Large intestine (tissue), 3 donors: ENCODE measurements around the gene CECR2. TPM values are rescaled to one million over a fixed set of nuclear protein-coding genes. Genes with fewer than 3 reads are reported as not detected.

Experiments used
- DNase-seq, 2 donors: peaks; one replicate each; pipeline versions ENCODE4 v3.0.0 to v3.0.0-alpha.2; 2013
- H3K27ac ChIP-seq: one replicate; pipeline ENCODE4 v1.5.1; 2013; ENCODE audit warnings: low read length
- H3K27me3 ChIP-seq: 2 replicates; pipeline ENCODE4 v1.6.1; 2013; ENCODE audit warnings: low read length; ENCODE audit not compliant: control insufficient read depth, insufficient read depth
- H3K36me3 ChIP-seq: 2 replicates; pipeline ENCODE4 v1.6.1; 2013; ENCODE audit warnings: low read length; ENCODE audit not compliant: control insufficient read depth, insufficient read depth
- H3K4me1 ChIP-seq: one replicate; pipeline ENCODE4 v1.6.1; 2013; ENCODE audit warnings: low read length; ENCODE audit not compliant: control insufficient read depth, insufficient read depth
- H3K4me3 ChIP-seq: one replicate; pipeline ENCODE4 v1.5.1; 2013; ENCODE audit warnings: low read length
- H3K9me3 ChIP-seq: one replicate; pipeline ENCODE4 v1.6.1; 2013; ENCODE audit warnings: mild to moderate bottlenecking, low read depth, low read length, moderate library complexity; ENCODE audit not compliant: control insufficient read depth
- WGBS: methylation state at CpG from one replicate; pipeline ENCODE4 v1.1.5; 2013; ENCODE audit warnings: low lambda C conversion rate; ENCODE audit not compliant: insufficient coverage; 5-methylcytosine and 5-hydroxymethylcytosine counted together
- polyA plus RNA-seq: library from polyadenylated mRNA; unstranded; fragments of 120-200 nt; gene quantifications from one replicate; pipeline ENCODE4 v1.2.1, GENCODE V29; 2013

CECR2 gene
- polyA plus RNA-seq, 1 donor = 1.7 TPM

DNA sequence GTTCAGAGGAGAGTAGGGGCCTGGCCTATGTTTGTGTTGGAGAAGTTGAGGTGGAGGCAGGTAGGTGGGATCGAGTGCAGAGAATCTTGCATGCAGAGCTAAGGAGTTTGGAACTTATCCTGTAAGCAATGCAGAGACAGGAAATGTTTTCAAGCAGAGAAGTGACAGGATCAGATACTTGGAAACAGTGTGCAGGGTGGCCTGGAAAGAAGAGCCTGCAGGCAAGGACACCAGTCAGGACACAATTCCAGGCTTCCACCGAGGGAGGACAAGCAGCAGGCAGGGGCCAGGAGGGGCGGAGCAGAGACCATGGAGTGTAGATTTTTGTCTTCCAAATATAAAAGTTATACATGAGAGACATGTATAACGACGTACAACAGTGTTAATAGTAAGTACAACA is 26.9 kb upstream of the CECR2 start:
- no peak overlapping the region for H3K4me3 ChIP-seq
- H3K4me1 ChIP-seq = no peaks in the 10 kb centered on the region
- peaks cover 2% of the 10 kb centered on the region for H3K27me3 ChIP-seq
- WGBS = 88% methylated on average over 2 of the region's 5 CpGs
- no peak for DNase-seq
- no peak overlapping the region for H3K27ac ChIP-seq
- H3K36me3 ChIP-seq = no peaks in the 10 kb centered on the region
- no peaks in the 10 kb centered on the region for H3K9me3 ChIP-seq

DNA sequence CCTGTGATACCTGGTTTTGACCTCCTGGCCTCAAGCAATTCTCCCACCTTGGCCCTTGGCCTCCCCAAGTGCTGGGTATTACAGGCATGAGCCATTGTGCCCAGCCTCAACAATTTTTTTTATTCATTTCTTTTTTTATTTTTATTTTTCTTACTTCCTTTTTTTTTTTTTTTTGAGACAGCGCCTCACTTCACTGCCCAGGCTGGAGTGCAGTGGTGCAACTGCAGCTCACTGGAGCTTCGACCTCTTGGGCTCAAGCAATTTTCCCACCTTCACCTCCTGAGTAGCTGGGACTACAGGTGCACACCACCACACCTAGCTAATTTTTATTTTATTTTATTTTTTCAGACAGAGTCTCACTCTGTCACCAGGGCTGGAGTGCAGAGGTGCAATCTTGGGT is 25.5 kb upstream of the CECR2 start:
- H3K27ac ChIP-seq = no peak overlapping the region
- no peaks in the 10 kb centered on the region for H3K36me3 ChIP-seq
- no peaks in the 10 kb centered on the region for H3K9me3 ChIP-seq
- WGBS = no CpG with 5 or more reads among the region's 2 CpGs
- H3K4me3 ChIP-seq = no peak overlapping the region
- H3K27me3 ChIP-seq = no peaks in the 10 kb centered on the region
- DNase-seq = no peak
- no peaks in the 10 kb centered on the region for H3K4me1 ChIP-seq

DNA sequence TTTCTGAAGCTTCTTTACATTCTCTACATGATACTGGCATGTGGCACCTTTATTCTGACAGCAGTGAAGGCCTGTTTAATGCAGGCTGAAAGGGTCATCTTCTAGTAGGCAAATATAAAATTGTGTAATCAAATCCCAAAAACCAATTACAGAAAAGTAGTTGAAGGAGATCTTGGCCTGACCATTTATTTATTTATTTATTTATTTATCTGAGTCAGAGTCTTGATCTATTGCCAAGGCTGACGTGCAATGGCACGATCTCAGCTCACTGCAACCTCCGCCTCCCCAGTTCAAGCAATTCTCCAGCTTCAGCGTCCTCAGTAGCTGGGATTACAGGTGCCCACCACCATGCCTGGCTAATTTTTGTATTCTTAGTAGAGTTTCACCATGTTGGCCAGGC is 22.7 kb upstream of the CECR2 start:
- Histone ChIP-seq H3K36me3 (no peaks in the 10 kb centered on the region), H3K9me3 (no peaks in the 10 kb centered on the region), H3K4me1 (no peaks in the 10 kb centered on the region), H3K27ac (no peak overlapping the region), H3K27me3 (no peaks in the 10 kb centered on the region), H3K4me3 (no peak overlapping the region)
- no CpG with 5 or more reads among the region's 4 CpGs for WGBS
- DNase-seq = no peak

DNA sequence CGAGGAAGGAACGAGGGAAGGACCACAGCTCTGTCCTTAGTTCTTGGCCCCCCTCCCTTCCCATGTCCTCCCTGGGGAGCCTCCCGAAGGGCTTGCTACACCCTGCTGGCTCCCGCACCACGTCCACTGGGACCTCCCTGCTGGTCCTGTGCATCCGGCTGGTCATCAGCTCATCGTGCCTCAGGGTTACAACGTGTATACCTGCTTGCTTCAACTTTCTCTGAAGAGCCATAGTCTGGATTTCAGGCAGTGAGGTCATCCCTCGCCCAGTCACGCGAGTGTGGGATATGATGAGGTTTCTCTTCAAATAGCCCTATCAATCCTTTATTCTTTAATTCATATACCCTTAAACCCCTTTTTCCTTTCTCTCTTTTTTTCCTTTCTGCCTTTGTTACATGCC is 21.5 kb upstream of the CECR2 start:
- Histone ChIP-seq H3K27me3 (no peaks in the 10 kb centered on the region), H3K36me3 (no peaks in the 10 kb centered on the region), H3K9me3 (no peaks in the 10 kb centered on the region), H3K4me3 (no peak overlapping the region), H3K4me1 (no peaks in the 10 kb centered on the region), H3K27ac (no peak overlapping the region)
- no peak for DNase-seq
- no CpG with 5 or more reads among the region's 11 CpGs for WGBS

DNA sequence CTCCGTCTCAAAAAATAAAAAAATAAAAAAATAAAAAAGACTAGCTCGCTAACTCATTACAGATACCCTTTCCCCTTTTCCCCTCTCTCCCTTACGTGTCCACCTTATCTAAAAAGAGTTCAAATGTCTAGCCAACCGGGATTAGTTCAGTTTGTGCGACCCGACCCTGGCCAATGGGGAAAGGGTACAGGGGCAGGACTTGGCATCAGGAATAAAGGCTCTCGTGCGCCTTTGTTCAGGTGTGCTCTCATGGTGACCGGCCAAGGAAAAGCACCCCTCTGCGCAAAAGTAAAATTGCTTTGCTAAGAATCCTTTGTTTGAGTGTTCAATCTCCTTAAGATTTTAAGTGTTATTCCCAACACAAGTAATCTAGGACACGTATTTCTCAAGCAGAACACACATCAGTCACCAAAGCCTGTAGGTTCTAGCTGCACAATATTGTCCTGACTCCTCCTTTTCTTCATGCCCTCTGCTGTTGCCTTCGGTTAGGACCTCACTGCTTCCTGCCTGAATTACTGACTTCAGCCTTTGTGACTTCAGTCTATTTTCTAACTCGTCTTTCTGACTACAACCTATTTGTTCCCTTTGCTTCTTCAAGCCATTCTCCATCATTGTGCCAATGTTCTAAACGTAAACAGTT is 20.7 kb upstream of the CECR2 start:
- Histone ChIP-seq H3K27me3 (no peaks in the 10 kb centered on the region), H3K4me1 (no peaks in the 10 kb centered on the region), H3K27ac (no peak overlapping the region), H3K9me3 (no peaks in the 10 kb centered on the region), H3K36me3 (no peaks in the 10 kb centered on the region), H3K4me3 (no peak overlapping the region)
- no peak for DNase-seq
- 67% methylated on average over 5 of the region's 14 CpGs for WGBS

DNA sequence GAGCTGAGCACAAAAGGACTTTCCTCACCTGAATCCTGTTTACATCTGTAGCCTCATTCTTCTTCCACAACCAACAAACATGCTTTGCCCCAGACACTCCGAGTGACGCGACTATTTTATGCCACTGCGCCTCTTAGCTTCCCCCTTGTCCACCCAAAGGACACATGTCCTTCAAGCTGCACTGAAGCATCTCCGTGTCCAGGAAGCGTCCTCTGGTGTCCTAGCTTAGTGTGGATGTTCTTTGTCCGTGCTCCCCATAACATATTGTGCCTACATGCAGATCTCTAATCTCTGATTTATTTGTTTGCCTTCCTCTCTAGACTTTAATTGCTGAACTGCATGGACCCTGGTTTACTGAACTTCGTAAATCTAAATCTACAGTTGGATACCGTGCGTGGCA is 20.1 kb upstream of the CECR2 start:
- Histone ChIP-seq H3K4me3 (no peak overlapping the region), H3K4me1 (no peaks in the 10 kb centered on the region), H3K36me3 (no peaks in the 10 kb centered on the region), H3K9me3 (no peaks in the 10 kb centered on the region), H3K27me3 (no peaks in the 10 kb centered on the region), H3K27ac (no peak overlapping the region)
- DNase-seq = no peak
- WGBS = 80% methylated on average over 2 of the region's 10 CpGs

DNA sequence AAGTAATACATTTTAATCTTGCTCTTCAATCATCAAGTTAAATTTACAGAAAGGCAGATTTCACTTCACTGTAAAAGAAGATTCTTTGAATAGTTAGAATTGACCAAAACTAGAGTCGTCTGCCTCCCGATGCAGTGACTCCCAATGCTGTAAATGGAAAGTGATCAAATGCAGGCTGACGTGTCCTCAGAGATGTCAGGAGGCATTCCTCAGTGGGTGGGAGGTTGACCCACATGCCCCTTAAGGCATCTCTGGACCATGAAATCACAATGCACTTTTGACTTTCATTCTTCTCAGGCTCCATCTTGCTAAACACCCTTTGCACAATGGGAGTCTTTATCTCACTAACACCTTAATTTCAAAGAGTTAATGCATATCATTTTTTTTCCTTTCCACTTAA is 19.0 kb upstream of the CECR2 start:
- no CpG with 5 or more reads among the region's 3 CpGs for WGBS

DNA sequence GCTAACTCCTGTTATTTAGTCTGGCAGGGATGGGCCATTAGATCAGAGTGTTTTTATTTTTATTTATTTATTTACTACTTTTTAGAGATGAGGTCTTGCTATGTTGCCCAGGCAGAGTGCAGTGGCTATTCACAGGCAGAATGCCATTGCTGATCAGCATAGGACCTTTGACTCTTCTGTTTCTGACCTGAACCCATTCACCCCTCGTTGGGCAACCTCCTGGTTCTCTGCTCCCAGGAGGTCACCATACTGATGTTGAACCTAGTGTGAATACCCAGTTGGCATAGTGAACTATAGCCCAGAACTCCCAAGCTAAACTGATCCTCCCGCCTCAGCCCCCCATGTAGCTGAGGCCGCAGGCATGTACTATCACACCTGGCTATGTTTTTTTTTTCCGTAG is 16.5 kb upstream of the CECR2 start:
- H3K4me3 ChIP-seq = no peak overlapping the region
- H3K4me1 ChIP-seq = no peaks in the 10 kb centered on the region
- DNase-seq = no peak
- H3K27ac ChIP-seq = no peak overlapping the region
- H3K27me3 ChIP-seq = no peaks in the 10 kb centered on the region
- 100% methylated on average over 1 of the region's 4 CpGs for WGBS
- no peaks in the 10 kb centered on the region for H3K36me3 ChIP-seq
- H3K9me3 ChIP-seq = no peaks in the 10 kb centered on the region

More for the DNA sequence above, 19.0 kb upstream of the CECR2 start:
- no peaks in the 10 kb centered on the region for H3K36me3 ChIP-seq
- H3K4me3 ChIP-seq = no peak overlapping the region
- DNase-seq = no peak
- H3K27ac ChIP-seq = no peak overlapping the region
- no peaks in the 10 kb centered on the region for H3K9me3 ChIP-seq
- no peaks in the 10 kb centered on the region for H3K4me1 ChIP-seq
- no peaks in the 10 kb centered on the region for H3K27me3 ChIP-seq

DNA sequence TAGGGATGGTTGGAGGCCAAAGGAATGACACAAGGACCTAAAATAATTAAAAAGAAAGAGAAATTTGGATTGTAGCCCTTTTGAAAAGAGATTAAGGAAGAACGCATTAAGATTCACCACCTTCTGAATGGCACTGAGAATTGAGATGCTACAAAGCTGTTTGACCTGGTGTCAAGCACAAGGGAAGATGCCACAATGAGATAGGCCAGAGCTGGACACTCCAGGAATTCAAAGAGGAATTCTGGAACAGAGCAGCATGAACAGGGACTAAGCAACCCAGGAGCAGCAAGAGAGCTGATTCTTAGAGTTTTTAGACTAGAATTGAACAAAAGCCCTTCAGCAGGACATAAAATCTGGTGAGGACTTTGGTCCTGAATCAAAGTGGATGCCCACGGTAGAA is 11.6 kb upstream of the CECR2 start:
- WGBS = 90% methylated on average over 2 of the region's 2 CpGs
- no peaks in the 10 kb centered on the region for H3K36me3 ChIP-seq
- peaks cover 3% of the 10 kb centered on the region for H3K27me3 ChIP-seq
- H3K9me3 ChIP-seq = no peaks in the 10 kb centered on the region
- H3K4me1 ChIP-seq = no peaks in the 10 kb centered on the region
- H3K27ac ChIP-seq = no peak overlapping the region
- DNase-seq = no peak
- H3K4me3 ChIP-seq = no peak overlapping the region

DNA sequence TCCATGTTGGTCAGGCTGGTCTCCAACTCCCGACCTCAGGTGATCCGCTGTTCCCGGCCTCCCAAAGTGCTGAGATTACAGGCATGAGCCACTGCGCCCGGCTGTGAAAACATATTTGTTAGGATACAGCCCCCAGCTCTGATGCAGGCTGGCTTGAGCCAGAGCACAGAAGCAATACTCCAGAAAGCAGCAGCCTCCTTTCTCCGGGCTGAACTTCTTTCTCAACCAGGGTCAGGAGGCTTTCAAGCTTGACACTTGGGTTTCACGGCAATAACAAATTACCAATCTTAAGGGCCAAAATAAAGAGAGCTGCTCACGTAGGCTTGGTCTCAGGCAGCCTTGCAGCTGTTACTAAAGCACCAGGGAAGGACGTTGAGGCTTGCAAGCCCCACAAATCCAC is 10.8 kb upstream of the CECR2 start:
- H3K27ac ChIP-seq = no peak overlapping the region
- H3K36me3 ChIP-seq = no peaks in the 10 kb centered on the region
- no peaks in the 10 kb centered on the region for H3K4me1 ChIP-seq
- H3K27me3 ChIP-seq = peaks cover 3% of the 10 kb centered on the region
- no peaks in the 10 kb centered on the region for H3K9me3 ChIP-seq
- H3K4me3 ChIP-seq = no peak overlapping the region
- DNase-seq = no peak
- 60% methylated on average over 1 of the region's 9 CpGs for WGBS

DNA sequence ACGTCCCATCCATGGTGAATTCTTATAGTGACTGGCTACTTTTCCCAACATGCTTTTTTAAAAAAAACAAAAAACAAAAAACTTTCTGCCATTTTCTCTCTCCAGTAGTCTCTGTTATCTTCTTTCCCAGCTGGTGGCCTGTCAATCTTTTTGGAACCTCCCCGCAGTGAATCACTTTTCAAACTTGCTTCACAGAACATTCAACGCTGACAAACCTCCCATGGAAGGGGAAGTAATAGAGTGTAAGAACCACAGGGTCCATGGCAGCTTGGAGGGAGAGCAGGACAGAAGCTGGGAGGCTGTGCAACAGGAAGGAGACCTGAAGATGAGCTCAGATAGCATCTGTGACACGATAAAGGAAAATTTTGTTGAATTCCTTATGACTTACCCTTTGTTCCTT is 9.8 kb upstream of the CECR2 start:
- Histone ChIP-seq H3K4me1 (no peaks in the 10 kb centered on the region), H3K36me3 (no peaks in the 10 kb centered on the region), H3K27ac (no peak overlapping the region), H3K27me3 (peaks cover 3% of the 10 kb centered on the region), H3K9me3 (no peaks in the 10 kb centered on the region), H3K4me3 (no peak overlapping the region)
- no peak for DNase-seq
- WGBS = no CpG with 5 or more reads among the region's 4 CpGs
